Kidney epithelial cell (primary cell): ENCODE data around the gene IL3RA. TPM values are rescaled to one million over a fixed set of nuclear protein-coding genes. Genes with fewer than 3 reads are reported as not detected.
A peak's percentile ranks its signal among the peaks of the same experiment; 100 is the strongest.

ENCODE experiments used
- DNase-seq: peaks from one replicate; pipeline ENCODE4 v3.0.0-alpha.2; 2010; ENCODE audit warnings: low read depth
- H3K27me3 ChIP-seq: 2 replicates; pipeline ENCODE4 v1.6.0; 2011; ENCODE audit warnings: low read length; ENCODE audit not compliant: control insufficient read depth, insufficient read depth
- H3K36me3 ChIP-seq: 2 replicates; pipeline ENCODE4 v1.5.1; 2011; ENCODE audit warnings: low read length; ENCODE audit not compliant: control insufficient read depth, insufficient read depth
- H3K4me3 ChIP-seq: 2 replicates; pipeline ENCODE4 v1.5.1; 2011; ENCODE audit warnings: low read depth, mild to moderate bottlenecking, control low read depth, low read length
- CTCF ChIP-seq: IDR thresholded peaks from 2 replicates; pipeline ENCODE4 v1.5.1; 2011; ENCODE audit warnings: mild to moderate bottlenecking, moderate library complexity, low read length, control low read depth, inconsistent platforms; ENCODE audit not compliant: insufficient read depth, poor library complexity, severe bottlenecking
- total RNA-seq: library from RNA; depleted of rRNA; stranded (reverse); fragments of >200 nt; gene quantifications from 2 replicates; pipeline ENCODE4 v1.2.3, GENCODE V29; 2015

The IL3RA gene
- total RNA-seq, 1 donor from 2014 or later: 9.7 TPM

DNA sequence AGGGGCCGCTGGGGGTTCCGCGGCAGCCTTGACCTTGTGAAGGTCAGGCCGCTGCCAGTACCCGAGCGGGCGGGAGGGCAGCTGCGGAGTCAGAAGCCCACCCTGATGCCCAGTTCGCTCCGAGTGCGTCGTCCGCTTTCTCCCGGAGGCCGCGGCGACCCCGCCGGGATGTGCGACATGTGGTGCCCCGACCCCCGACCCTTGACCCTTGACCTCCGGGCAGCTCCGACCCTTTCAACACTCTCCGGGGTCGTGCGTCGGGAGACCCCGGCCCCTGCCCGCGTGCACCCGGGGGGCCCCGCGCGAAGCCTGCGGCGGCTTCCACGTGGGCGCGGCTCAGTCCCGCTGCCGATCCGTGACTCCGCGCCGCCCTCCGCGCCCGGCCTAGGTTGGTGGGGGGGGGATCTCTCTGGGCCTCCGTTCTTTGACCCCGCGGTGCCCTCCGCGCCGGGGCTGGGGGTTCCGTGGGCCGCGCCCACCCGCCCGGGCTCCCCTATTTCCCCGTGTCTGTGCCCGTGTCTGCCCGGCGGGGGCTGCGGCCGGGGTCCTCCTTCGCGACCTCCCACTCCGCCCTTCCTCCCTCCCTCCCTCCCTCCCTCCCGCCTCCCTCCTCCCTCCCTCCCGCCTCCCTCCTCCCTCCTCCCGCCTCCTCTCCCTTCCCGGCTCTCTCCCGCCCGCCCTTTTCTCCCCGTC lies 55.9 kb downstream of the IL3RA start:
- DNase-seq: no peak
- no peak for TF ChIP-seq CTCF
- Histone ChIP-seq H3K36me3 (peaks cover 11% of the 10 kb centered on the region), H3K27me3 (no peaks in the 10 kb centered on the region), H3K4me3 (peak overlapping the region; percentile 89)

DNA sequence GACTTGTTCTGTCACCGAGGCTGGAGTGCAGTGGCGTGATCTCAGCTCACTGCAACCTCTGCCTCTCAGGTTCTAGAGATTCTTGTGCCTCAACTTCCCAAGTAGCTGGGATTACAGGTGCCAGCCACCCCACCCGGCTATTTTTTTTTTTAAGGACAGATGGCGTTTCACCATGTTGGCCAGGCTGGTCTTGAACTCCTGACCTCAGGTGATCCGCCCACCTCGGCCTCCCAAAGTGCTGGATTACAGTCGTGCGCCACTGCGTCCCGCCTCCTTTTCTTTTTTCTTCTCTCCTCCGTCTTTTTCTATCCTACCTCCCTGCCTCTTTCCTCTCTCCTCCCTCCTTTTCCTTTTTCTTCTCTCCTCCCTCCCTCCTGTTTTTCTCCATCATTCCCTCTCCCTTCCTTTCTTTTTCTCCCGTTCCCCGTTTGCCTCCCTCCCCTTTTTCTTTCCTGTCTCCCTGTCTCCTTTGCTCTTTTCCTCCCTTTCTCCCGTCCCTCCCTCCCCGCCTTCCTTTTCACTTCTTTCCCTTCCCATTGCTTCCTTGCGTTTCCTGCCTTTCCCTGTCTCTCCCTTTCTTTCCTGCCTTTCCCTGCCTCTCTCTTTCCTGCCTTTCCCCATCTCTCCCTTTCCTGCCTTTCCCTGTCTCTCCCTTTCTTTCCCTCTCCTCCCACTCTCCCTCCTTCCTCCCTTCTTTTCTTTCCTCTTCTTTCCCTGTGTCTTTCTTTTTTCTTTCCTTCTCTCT lies 57.5 kb downstream of the IL3RA start:
- H3K36me3 ChIP-seq: peaks cover 5% of the 10 kb centered on the region
- TF ChIP-seq CTCF: no peak

GRCh38 chrX:1394731-1395501 lies 58.3 kb downstream of the IL3RA start:
- Histone ChIP-seq H3K4me3 (peak overlapping the region; percentile 1), H3K36me3 (peaks cover 2% of the 10 kb centered on the region), H3K27me3 (no peaks in the 10 kb centered on the region)
- TF ChIP-seq CTCF: no peak
- no peak for DNase-seq

More for the DNA sequence above, 57.5 kb downstream of the IL3RA start:
- Histone ChIP-seq H3K27me3 (no peaks in the 10 kb centered on the region), H3K4me3 (no peak overlapping the region)
- DNase-seq: no peak

- H3K36me3 ChIP-seq: peaks cover 2% of the 10 kb centered on the region
These were observed 59.1 kb downstream of the IL3RA start for GRCh38 chrX:1395646-1396216.

GRCh38 chrX:1397001-1397400 lies 60.4 kb downstream of the IL3RA start:
- DNase-seq: no peak
- TF ChIP-seq CTCF: no peak
- Histone ChIP-seq H3K27me3 (no peaks in the 10 kb centered on the region), H3K4me3 (no peak overlapping the region), H3K36me3 (peaks cover 2% of the 10 kb centered on the region)

More at GRCh38 chrX:1395646-1396216, 59.1 kb downstream of the IL3RA start:
- no peak for DNase-seq
- Histone ChIP-seq H3K4me3 (no peak overlapping the region), H3K27me3 (no peaks in the 10 kb centered on the region)
- no peak for TF ChIP-seq CTCF
